NCI-H226 (cell line): Measurements from ENCODE around the gene IQCB1.

Experiments used
- DNase-seq: peaks from one replicate; pipeline ENCODE4 v3.0.0-alpha.2; 2015

Gene IQCB1

GRCh38 chr3:121739902-121740301 is 95.0 kb downstream of the IQCB1 start:
- no peak for DNase-seq

DNA sequence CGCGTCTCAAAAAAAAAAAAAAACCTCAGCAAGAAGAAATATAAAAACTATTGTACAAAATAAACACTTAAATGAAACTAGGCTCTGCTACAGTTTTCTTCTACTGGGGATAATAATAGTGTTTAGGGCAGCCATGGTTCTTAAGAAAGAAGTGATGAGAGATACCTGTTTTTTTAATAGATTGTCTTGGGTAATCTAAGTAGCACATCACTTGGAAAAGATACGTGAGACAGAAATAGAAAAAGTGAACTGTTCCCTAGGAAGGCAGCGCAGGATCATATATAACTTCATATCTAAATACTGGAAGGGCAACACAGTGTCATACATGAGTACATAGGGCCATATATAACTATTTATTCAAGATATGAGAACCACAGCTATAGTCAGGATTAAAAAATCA is 97.2 kb downstream of the IQCB1 start:
- DNase-seq: no peak

DNA sequence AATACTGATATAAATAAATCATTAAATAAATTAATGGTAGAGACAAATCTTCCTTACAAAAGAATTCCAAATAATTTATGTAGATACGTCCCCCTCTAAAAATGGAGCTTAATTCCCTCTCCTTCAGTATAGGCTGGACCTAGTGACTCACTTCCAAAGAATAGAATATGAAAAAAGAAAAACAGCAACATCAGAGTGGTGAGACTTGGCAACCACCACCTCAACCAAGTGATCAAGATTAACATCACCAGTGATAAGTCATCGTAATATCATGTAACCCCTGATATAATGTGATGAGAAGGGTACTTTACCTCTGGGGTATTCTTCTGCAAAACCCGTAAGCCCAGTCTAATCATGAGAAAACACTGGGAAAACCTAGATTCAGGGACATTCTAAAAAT is 98.7 kb downstream of the IQCB1 start:
- no peak for DNase-seq

GRCh38 chr3:121735047-121735696 is 99.7 kb downstream of the IQCB1 start:
- DNase-seq: no peak

DNA sequence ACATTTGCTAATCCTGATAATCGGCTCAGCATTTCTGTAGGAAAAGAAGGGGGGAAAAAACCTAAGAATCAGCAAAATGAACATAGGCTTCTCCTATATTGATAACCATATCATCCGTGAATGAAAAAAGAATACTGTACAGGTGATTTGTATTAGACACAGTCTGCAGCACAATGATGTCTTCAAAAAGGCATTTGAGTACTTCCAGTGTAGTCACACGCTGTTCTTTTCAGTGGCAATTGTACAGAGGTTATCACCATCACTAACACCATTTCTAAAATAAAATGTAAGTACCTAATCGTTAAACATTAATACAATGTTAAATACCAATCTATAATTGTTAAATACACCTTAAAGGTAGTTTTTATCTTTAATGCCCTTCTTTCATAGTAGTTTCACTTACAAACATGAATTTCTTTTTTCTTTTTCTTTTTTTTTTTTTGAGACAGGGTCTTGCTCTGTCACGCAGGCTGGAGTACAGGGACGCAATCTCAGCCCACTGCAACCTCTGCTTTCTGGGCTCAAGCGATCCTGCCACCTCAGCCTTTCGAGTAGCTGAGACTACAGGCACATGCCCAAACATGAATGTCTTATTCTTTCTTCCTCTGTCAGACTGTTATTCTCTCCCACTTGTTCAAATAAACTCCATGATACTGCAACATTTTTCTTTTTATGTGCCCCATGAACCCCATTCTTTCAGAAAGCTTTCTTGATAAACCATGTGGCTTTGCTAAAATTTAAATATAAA is 103.7 kb downstream of the IQCB1 start:
- no peak for DNase-seq

- DNase-seq: no peak
Observed at GRCh38 chr3:121724130-121724529, 110.7 kb downstream of the IQCB1 start.

GRCh38 chr3:121723485-121723884 is 111.4 kb downstream of the IQCB1 start:
- DNase-seq: no peak

DNA sequence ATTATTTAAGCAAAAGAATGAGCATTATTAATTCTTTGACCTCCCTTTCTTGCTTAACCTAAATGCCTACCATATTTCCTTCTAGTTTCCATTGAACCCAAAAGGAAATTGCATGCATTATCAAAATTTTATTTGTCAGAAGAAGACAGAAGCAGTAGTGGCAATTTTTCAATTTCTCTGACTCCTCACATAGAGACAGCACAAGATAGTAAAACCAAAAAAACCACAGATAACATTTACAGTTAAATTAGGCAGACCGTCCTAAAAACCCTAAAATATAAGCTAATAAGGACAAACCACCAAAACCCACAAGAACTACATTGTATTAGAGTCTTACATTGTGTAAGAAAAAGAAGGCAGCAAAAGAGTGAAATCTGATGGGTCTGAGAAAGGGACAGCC is 112.4 kb downstream of the IQCB1 start:
- DNase-seq: no peak

GRCh38 chr3:121720163-121720562 is 114.7 kb downstream of the IQCB1 start:
- no peak for DNase-seq
